ENCODE measurements around the gene FGG. TPM values are rescaled to one million over a fixed set of nuclear protein-coding genes. Genes with fewer than 3 reads are reported as not detected.
A peak's percentile ranks its signal among the peaks of the same experiment; 100 is the strongest.

Gene FGG
- total RNA-seq, 4 donors from 2014 or later: not detected

GRCh38 chr4:154618708-154619315 is 6.4 kb upstream of the FGG start:
- H3K27ac ChIP-seq: no peak overlapping the region
- no peak for ATAC-seq
- H3K4me1 ChIP-seq: no peaks in the 10 kb centered on the region
- no peaks in the 10 kb centered on the region for H3K27me3 ChIP-seq
- H3K36me3 ChIP-seq: no peaks in the 10 kb centered on the region
- TF ChIP-seq EP300 (IDR thresholded peaks at IDR 0.05) (no peak), CTCF (IDR thresholded peaks at IDR 0.05) (peak in 3 of 4 experiments; percentile 30 to 56 (median 34))
- H3K9me3 ChIP-seq: no peaks in the 10 kb centered on the region
- H3K4me3 ChIP-seq: no peak overlapping the region
- WGBS, 2 donors (ENCODE audit: low coverage in 1 of 2): 30 to 55% methylated on average over 3 to 4 of the region's 4 CpGs

- H3K27ac ChIP-seq: no peak overlapping the region
- no peak overlapping the region for H3K4me3 ChIP-seq
- ATAC-seq: no peak
- H3K9me3 ChIP-seq: no peaks in the 10 kb centered on the region
- 61 to 68% methylated on average over 5 of the region's 5 CpGs for WGBS, 2 donors (ENCODE audit: low coverage in 1 of 2)
- H3K4me1 ChIP-seq: no peaks in the 10 kb centered on the region
- no peaks in the 10 kb centered on the region for H3K27me3 ChIP-seq
- no peaks in the 10 kb centered on the region for H3K36me3 ChIP-seq
- TF ChIP-seq CTCF (IDR thresholded peaks at IDR 0.05) (no peak), POLR2AphosphoS5 (IDR thresholded peaks at IDR 0.05) (no peak), EP300 (IDR thresholded peaks at IDR 0.05) (no peak), POLR2A (IDR thresholded peaks at IDR 0.05) (no peak)
Measured at GRCh38 chr4:154617820-154618317, 5.4 kb upstream of the FGG start.

- Histone ChIP-seq H3K4me1 (no peaks in the 10 kb centered on the region), H3K36me3 (no peaks in the 10 kb centered on the region), H3K27me3 (no peaks in the 10 kb centered on the region), H3K9me3 (no peaks in the 10 kb centered on the region), H3K27ac (no peak overlapping the region), H3K4me3 (no peak overlapping the region)
- WGBS, 2 donors (ENCODE audit: low coverage in 1 of 2): 53 to 75% methylated on average over 2 of the region's 2 CpGs
- no peak for ATAC-seq
- no peak for TF ChIP-seq CTCF (IDR thresholded peaks at IDR 0.05)
- no peak for TF ChIP-seq EP300 (IDR thresholded peaks at IDR 0.05)
- no peak for TF ChIP-seq POLR2AphosphoS5 (IDR thresholded peaks at IDR 0.05)
- TF ChIP-seq POLR2A (IDR thresholded peaks at IDR 0.05): no peak
Measured at GRCh38 chr4:154616731-154617130, 4.3 kb upstream of the FGG start.

GRCh38 chr4:154616287-154616686 is 3.8 kb upstream of the FGG start:
- WGBS, 2 donors (ENCODE audit: low coverage in 1 of 2): 48 to 49% methylated on average over 4 of the region's 4 CpGs
- Histone ChIP-seq H3K4me3 (no peak overlapping the region), H3K9me3 (no peaks in the 10 kb centered on the region), H3K4me1 (no peaks in the 10 kb centered on the region), H3K36me3 (no peaks in the 10 kb centered on the region), H3K27me3 (no peaks in the 10 kb centered on the region), H3K27ac (no peak overlapping the region)
- no peak for ATAC-seq
- TF ChIP-seq CTCF (IDR thresholded peaks at IDR 0.05): no peak
- no peak for TF ChIP-seq EP300 (IDR thresholded peaks at IDR 0.05)
- no peak for TF ChIP-seq POLR2AphosphoS5 (IDR thresholded peaks at IDR 0.05)
- TF ChIP-seq POLR2A (IDR thresholded peaks at IDR 0.05): no peak

GRCh38 chr4:154615211-154615610 is 2.8 kb upstream of the FGG start:
- TF ChIP-seq POLR2A (IDR thresholded peaks at IDR 0.05): no peak
- no peak for TF ChIP-seq POLR2AphosphoS5 (IDR thresholded peaks at IDR 0.05)
- TF ChIP-seq CTCF (IDR thresholded peaks at IDR 0.05): no peak
- TF ChIP-seq EP300 (IDR thresholded peaks at IDR 0.05): no peak

More at GRCh38 chr4:154615211-154615610, 2.8 kb upstream of the FGG start:
- Histone ChIP-seq H3K27ac (no peak overlapping the region), H3K27me3 (no peaks in the 10 kb centered on the region), H3K4me1 (no peaks in the 10 kb centered on the region), H3K36me3 (no peaks in the 10 kb centered on the region), H3K4me3 (no peak overlapping the region), H3K9me3 (no peaks in the 10 kb centered on the region)
- WGBS, 2 donors (ENCODE audit: low coverage in 1 of 2): 96 to 100% methylated on average over 1 of the region's 1 CpG
- no peak for ATAC-seq
